GM19240 (cell line): ENCODE data around the gene APMAP.

Source experiments
- DNase-seq: peaks from one replicate; pipeline ENCODE4 v3.0.0; 2011; ENCODE audit warnings: low spot score; ENCODE audit not compliant: insufficient read length

The APMAP gene

DNA sequence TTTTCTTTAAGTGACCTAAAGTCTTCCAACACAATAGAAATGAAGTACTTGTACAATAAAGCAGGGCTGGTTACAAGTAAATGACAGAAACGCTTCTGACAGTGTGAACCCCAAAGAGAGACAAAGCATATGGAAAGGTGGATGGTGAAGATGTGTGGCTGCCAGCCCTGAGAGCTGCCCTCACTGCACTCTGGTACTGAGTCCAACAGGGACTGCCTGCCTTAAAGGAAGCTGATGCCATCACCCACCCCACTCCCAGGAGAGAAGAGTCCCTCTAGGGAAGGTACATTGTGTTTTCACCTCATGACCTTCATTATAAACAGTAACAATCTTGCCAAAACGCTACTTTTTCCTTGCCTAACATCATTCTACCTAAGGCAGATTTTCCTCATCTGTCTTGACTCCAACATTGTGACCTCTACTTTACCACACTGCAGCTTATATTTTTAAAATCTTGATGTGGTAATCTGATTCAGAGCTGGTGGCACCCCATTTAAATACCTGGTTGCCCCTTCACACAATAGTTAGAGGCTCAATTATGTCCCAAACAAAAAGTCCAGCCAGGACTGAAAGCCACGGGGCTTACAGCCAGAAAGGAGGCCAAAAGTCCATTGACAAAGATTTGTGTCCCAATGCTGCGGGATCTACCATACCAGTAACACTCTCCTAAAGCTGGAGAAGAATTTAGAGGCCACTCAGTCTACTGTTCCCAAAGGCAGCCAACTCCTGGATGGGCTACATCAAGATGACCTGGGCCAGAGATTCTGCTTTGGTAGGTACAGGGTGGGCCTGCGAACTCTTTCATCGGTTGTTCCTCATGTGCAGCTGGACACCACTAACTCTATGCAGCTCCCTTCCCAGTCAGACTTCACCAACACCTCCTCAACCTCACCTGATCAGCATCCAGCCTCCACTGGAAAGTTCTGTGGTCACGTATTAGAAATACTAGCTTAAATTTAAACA lies 4.4 kb downstream of the APMAP start:
- DNase-seq: no peak

GRCh38 chr20:24987244-24987643 lies 5.3 kb downstream of the APMAP start:
- no peak for DNase-seq

DNA sequence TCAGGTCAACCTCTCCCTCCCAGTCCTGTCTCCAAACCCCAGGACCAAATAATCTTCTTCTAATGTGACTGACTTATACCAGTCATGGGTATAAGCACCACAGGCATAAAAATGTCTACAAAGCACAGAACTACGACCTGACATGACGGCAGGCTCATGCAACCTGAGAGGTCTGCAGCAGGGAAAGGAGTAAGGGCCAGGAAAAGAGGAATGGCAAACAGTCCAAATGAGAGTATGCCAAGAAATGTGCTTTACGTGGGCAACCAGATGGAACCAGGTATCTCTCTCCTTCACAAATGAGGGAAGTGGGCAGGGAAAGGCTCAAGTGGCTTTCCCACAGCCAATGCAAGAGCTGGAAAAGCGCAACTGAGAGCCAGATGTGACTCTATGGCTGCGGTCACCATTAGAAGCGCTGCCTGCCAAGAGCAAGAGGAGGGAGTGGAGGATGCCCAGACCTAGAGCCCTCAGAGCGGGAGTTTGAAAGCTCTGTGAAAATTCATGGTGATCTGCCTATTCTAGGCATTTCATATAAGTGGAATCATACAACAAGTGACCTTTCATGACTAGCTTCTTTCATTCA lies 6.0 kb downstream of the APMAP start:
- no peak for DNase-seq

DNA sequence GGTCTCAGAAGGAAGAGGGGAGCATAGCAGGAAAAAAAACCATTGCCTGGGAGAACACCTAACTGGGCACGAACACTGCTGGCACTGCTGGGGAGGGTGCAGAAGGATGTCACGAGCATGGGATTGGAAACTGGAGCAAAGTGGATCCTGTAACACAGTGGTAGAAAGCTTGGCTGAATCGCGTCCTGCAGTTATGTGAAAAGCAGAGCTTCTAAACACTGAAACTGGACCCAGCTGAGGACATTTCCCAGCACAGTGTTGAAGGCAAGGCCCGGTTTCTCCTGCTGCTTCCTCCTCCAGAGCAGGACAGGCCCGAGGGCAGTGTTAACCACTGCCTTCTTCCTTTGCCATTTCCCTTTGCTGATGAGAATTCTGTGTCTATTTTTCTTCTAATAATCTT lies 6.7 kb downstream of the APMAP start:
- no peak for DNase-seq

GRCh38 chr20:24984961-24985640 lies 7.5 kb downstream of the APMAP start:
- no peak for DNase-seq

GRCh38 chr20:24983896-24984295 lies 8.7 kb downstream of the APMAP start:
- no peak for DNase-seq

- no peak for DNase-seq
Measured at GRCh38 chr20:24981790-24982189, 10.8 kb downstream of the APMAP start.

GRCh38 chr20:24981282-24981681 lies 11.3 kb downstream of the APMAP start:
- no peak for DNase-seq

- no peak for DNase-seq
Measured at GRCh38 chr20:24980291-24981053, 12.1 kb downstream of the APMAP start.

DNA sequence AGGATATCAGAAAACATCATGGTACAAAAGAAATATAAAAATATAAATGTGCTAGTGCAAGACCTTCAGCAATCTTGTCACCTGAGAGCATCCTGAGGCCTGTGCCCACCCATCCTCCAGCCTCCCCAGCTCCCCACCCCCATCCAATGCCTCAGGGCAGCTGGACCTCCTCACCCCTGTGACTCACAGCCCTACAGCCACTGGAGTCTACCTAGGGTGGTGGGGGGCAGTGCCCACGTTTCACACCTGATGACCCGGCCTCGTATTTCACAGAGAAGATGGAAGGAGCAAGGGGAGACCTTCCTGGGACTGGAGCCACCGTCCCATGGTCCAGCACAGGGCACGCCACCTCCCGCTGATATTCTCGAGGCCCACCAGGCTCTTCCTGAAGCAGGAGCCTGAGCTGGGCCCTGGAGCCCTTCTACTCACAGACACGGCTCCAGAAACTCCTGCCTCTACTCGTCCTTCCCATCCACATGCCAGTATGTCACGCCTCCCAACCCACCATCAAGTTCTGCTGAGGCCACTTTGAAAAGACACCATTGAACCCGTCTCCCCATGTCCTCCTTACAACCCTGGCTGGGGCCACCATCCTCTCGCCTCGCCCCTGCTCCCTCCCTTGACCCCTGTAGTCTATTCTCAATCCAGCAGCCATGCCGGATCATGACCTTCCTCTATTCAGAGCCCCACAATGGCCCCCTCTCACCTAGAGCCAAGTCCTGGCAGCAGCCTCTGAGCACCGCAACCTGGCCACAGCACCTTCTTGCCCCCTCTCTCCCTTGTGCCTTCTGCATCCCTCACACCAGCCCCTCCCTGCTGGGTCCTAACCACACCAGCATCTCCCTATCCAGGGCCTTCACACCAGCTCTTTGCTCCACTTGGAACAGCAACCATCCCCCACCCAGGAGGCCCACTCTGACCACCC lies 13.3 kb downstream of the APMAP start:
- DNase-seq: no peak

DNA sequence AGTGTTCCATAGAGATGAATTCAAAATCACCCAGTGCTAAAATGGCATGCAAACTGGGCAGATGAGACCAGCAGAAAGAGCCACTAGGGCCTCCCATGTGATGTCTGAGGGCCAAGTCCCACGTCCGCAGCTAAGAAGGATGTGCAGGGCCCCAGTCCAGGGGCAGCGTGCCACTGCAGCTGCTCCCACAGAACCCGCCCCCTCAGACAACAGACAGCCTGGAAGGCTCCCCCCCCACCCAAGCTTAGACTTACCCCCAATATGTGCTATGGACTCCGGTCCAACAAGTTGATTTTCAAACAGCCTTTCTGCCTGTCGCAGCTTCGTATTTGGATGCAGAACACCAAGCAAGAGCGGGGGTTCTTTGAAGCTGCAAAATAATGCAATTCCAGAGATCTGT lies 14.0 kb downstream of the APMAP start:
- no peak for DNase-seq

DNA sequence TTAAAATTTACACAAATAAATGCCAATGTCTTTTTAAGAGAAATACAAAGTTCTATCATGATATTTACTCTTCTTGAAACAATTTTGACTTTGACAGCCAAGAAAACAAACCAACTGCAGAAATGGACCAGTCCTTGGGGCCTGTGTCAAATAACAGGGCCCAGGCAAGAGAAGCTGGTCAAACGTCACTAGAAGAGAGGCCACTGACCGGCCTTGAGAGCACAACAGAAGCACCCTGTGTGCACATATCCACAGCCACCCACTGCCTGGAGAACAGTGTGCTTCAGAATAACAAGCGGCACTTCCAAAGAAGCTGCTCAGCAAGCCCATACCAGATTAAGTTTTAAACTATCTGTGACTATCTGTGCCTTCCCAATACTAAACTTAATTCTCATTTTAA lies 14.8 kb downstream of the APMAP start:
- no peak for DNase-seq

DNA sequence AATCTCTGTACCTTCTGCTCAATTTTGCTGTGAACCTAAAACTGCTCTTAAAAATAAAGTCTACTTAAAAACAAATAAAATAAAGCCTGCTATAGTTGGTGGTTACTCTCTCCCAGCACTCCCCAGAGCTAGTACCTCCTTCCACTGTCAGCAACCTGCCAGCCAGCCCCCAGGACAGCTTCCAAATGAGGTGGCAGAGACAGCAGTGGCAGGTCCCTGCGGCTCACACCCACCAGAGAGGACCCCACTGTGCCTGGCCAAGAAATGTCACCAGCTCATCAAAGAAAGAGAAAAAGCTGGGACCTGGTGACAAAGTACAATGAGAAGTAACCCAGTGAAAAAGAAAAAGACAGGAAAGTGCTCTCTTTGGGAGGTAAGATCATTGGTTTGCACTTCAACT lies 15.2 kb downstream of the APMAP start:
- no peak for DNase-seq

DNA sequence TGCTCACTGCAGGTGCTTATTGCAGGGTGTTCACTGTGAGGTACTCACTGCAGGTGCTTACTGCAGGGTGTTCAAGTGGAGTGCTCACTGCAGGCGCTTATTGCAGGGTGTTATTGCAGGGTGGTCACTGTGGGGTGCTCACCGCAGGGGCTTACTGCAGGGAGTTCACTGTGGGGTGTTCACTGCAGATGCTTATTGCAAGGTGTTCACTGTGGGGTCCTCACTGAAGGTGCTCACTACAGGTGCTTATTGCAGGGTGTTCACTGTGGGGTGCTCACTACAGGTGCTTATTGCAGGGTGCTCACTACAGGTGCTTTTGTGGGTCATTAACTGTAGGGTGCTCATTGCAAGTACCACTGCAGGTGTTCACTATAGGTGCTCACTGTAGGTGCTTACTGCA lies 20.2 kb downstream of the APMAP start:
- DNase-seq: no peak

GRCh38 chr20:24971376-24972101 lies 21.0 kb downstream of the APMAP start:
- DNase-seq: no peak

- no peak for DNase-seq
Measured at GRCh38 chr20:24970754-24971153, 21.8 kb downstream of the APMAP start.

DNA sequence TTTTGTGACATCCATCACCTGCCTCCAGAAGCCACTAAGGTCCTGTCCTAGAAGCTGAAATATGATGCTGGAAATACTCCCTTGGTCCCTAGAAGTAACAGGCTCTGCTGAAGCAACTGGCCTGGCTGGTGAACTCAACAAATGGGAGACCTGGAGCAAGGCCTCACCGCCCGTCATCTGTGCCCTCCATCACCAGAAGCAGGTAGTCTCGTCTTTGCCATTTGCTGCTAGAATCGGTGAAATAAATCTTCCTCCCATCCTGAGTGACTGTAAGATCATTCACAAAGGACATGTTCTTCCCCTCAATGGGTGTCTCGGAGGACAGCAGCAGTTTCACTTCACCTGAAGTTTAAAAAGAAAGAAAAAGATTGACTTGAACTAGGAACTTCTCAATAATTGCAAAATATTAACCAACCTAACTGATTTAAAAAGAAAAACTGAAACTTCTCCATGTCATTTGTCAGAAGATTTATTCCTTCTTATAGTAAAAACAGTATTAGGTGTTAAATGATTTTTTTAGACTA lies 22.5 kb downstream of the APMAP start:
- DNase-seq: no peak

DNA sequence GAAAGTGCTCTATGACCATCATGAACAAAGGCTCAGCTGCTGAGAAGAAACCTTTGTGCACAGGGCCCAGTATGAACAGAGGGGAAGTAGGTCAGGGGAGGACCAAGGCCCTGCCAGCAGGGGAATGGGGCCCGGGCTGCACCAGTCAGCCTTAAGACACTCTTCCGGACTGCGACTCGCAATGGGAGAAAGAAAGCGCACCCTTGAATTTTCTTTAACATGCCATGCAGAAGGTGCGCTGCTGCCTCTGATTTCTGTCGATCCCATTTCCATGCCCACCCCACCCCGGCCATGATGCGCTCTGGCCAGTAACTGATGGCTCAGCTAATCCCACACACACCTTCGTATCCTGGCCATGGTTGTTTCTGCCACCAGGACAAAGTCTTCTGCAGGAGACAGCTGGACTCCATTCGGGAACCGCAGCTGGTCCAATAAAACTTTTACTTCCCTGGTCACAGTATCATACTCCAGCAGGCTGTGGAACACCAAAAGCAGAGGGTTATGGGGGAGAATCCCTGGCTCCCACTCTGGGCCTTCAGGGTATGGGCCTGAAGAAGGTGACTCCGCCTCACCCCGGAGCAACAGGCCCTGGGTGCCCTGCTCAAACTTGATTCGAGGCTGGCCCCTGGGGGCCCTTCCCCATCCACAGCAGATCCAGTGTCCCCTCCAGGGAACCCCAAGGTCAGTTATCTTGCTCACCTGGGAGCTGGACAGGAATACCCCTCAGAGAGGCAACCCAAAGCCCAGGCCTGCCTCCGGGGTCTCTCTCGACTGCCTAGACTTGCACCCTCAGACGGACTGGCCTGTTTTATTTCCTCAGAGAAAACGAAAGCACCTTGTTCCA lies 23.1 kb downstream of the APMAP start:
- DNase-seq: no peak
